Measurements from ENCODE around the gene GRHL1. TPM values are rescaled to one million over a fixed set of nuclear protein-coding genes. Genes with fewer than 3 reads are reported as not detected.

The GRHL1 gene
- polyA plus RNA-seq, 1 of the 3 experiments (the other 2 are of a cell fraction) = 1.0 TPM

- Histone ChIP-seq H3F3A (replicated peaks; ENCODE audit: insufficient read depth) (peaks cover 3% of the 10 kb centered on the region), H3K4me2 (no peak overlapping the region), H4K20me1 (ENCODE audit: insufficient read depth) (no peaks in the 10 kb centered on the region), H3K9me2 (no peaks in the 10 kb centered on the region), H3K79me2 (ENCODE audit: insufficient read depth) (no peaks in the 10 kb centered on the region), H3K36me3 (replicated peaks in 1 of 2; ENCODE audit: control insufficient read depth in 1 of 2, insufficient read depth in 2 of 2, low read length in 1 of 2) (peaks cover 45 to 77% of the 10 kb centered on the region in 2 experiments), H3K27ac (ENCODE audit: low read depth in 2 of 2, low read length in 1 of 2) (no peak overlapping the region; a peak in 1 of 4 replicates), H3K4me1 (ENCODE audit: control insufficient read depth in 1 of 2, insufficient read depth in 2 of 2, low read depth in 1 of 2, low read length in 1 of 2) (peaks cover 0 to 14% of the 10 kb centered on the region in 2 experiments; a peak in 2 of 4 replicates), H3K4me3 (ENCODE audit: low read depth in 2 of 2, low read length in 1 of 2) (no peak overlapping the region), H2AFZ (ENCODE audit: low read depth) (no peak overlapping the region), H3K9ac (no peak overlapping the region), H3K27me3 (ENCODE audit: insufficient read depth) (no peaks in the 10 kb centered on the region), H3K9me3 (no peaks in the 10 kb centered on the region)
- TF ChIP-seq MAX (IDR thresholded peaks at IDR 0.05; ENCODE audit: low read depth) = peak; percentile 98
- TF ChIP-seq USF1 (IDR thresholded peaks at IDR 0.05; ENCODE audit: borderline replicate concordance, low read depth) = peak; percentile 46; the same call in 1 of the 2 replicates
- no peak for TF ChIP-seq USF2 (IDR thresholded peaks at IDR 0.05; ENCODE audit: borderline replicate concordance, low read depth, low read length)
- peak; percentile 68; the same call in 1 of the 2 replicates for TF ChIP-seq POLR2AphosphoS5 (IDR thresholded peaks at IDR 0.05; ENCODE audit: low read depth, low read length)
- 0 out of 4 replicates have a peak, but pooled peaks of 1 of the 2 experiments have one; percentile 27 for TF ChIP-seq EP300 (IDR thresholded peaks at IDR 0.05; ENCODE audit: borderline replicate concordance in 1 of 2, low read depth in 1 of 2, low read length in 1 of 2)
- no peak for TF ChIP-seq CHD2 (IDR thresholded peaks at IDR 0.05; ENCODE audit: low read length, partially characterized antibody)
- TF ChIP-seq SIN3A (IDR thresholded peaks at IDR 0.05; ENCODE audit: borderline replicate concordance, low read depth, low read length) = peak; percentile 85; the same call in 1 of the 2 replicates
- TF ChIP-seq RXRA (IDR thresholded peaks at IDR 0.05; ENCODE audit: borderline replicate concordance, low read depth) = peak; percentile 28; the same call in 1 of the 2 replicates
- TF ChIP-seq JUND (IDR thresholded peaks at IDR 0.05) = peak; percentile 91
- no peak for TF ChIP-seq EZH2phosphoT487 (IDR thresholded peaks at IDR 0.05; ENCODE audit: borderline replicate concordance, low read depth)
- peak; percentile 98 for TF ChIP-seq FOSL2 (IDR thresholded peaks at IDR 0.05; ENCODE audit: borderline replicate concordance, low read depth)
- TF ChIP-seq NFIC (IDR thresholded peaks at IDR 0.05; ENCODE audit: borderline replicate concordance) = peak; percentile 12; the same call in 1 of the 2 replicates
- peak; percentile 45 for TF ChIP-seq CTCF (IDR thresholded peaks at IDR 0.05)
- TF ChIP-seq TCF12 (IDR thresholded peaks at IDR 0.05) = peak; percentile 94
- peak; percentile 40; the same call in 1 of the 2 replicates for TF ChIP-seq PBX3 (IDR thresholded peaks at IDR 0.05)
- DNase-seq = no peak
- CTCF ChIA-PET = interaction anchor here (0.8 to 1.7 kb wide), 8 partner anchors 10 to 158 kb away, joined by 3 to 7 read pairs (median 4); no protein-coding TSS in a partner anchor
- 54% methylated on average over 9 of the region's 9 CpGs for WGBS (ENCODE audit: low lambda C conversion rate)
- POLR2A ChIA-PET = interaction anchor here (0.5 kb wide), 1 partner anchor 1192 kb away, joined by 3 read pairs; no protein-coding TSS in a partner anchor
Observed at GRCh38 chr2:9914384-9915065, 37.0 kb upstream of the GRHL1 start.

All from SK-N-SH (cell line).